DMS114 treated with DMSO at 0.1 percent for 48 hours (cell line): ENCODE measurements around the gene LSM5.
"Not testable (repeated sequence)": the region's sequence is repeated elsewhere in the genome, so short reads cannot be mapped to it uniquely, and the experiment has no call there.

Experiments used
- DNase-seq: peaks from one replicate; lab custom pipeline; 2025; ENCODE audit not compliant: unreplicated experiment; lab: John Stamatoyannopoulos, UW

Gene LSM5

DNA sequence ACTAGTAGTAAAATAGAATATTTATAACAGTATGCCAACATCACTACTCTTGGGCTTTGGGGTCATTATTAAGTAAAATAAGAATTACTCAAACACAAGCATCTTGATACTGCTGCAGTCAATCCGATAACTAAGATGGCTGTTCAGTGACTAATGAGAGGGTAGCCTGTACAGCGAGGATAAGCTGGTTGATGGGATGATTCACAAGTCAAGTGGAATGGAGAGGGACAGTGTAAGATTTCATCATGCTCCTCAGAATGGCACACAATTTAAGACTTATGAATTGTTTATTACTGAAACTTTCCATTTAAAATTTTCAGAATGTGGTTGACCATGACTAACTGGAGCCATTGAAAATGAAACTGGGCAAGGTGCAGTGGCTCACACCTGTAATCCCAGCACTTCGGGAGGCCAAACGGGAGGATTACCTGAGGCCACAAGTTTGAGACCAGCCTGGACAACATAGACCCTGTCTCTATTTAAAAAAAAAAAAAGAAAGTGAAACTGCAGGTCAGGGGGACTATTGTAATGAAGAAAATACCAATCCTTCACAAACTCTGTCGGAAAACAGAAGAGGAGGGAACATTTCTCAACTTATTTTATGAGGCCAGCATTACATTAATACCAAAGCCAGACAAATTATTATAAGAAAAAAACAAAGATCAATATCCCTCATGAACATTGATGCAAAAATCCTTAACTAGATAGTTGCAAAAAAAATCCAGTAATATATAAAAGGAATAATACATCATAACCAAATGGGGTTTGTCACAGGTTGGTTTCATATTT lies 16.3 kb upstream of the LSM5 start:
- no peak for DNase-seq

DNA sequence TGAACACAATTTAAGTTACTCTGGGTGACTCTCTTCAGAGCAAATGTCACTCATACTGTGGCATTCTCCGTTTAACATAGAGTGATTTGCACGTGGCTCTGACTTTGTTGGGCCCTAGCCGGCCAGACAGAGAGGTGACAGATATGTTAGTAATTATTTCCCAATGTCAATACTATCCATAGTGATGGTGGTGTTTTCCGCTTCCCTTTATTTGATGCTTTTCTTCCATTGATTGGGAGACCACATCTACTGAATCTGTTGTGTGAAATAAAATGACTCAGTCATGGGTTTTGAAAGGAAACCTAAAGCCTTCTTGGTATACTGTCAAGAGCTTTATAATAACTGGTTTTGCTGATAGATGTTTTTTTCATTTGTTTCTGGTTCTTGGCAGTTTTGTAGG lies 12.5 kb upstream of the LSM5 start:
- DNase-seq, result no peak

DNA sequence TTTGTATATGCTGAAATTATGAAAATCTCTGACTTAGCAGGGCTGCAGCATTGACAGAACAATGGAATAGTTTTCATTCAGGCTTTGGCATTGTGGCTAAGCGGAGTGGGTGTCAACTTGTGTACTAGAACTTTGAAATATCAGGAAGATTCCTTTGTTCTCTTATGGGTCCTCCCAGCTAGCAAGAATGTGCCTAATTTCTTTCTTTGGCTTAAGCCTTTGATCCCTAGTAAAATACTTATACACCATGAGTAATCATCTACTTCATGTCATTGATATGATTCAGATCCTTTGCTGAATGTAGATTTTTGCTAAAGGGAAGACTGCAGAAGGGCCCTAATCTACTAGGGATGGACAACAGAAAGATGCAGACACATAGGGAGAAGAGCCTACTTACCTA lies 11.3 kb upstream of the LSM5 start:
- DNase-seq, result no peak

DNA sequence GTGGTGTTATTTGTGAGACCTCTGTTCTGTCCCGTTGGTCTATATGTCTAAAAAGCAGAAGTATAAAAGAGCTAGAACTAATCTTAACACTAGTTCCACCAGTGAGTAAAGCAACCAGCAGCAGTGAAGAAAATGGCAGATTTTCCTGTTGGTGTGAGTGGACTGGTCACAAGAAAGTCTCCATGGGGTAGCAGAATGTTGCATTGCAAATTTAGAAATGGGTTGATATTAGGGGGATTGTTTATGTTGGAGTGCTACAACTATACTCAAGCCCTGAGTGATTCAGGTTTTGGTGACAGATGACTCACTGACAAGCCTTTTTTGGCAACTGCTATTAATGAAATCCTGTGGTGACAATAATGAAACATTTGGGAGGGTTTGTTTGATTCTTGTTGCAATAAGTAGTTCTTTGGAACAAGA lies 10.8 kb upstream of the LSM5 start:
- DNase-seq, result no peak

DNA sequence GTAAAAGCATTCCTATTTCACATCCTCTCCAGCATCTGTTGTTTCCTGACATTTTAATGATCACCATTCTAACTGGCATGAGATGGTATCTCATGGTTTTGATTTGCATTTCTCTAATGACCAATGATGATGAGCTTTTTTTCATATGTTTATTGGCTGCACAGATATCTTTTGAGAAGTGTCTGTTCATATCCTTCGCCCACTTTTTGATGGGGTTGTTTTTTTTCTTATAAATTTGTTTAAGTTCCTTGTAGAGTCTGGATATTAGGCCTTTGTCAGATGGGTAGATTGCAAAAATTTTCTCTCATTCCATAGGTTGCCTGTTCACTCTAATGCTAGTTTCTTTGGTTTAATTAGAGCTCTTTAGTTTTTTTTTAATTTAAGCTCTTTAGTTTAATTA lies 10.0 kb upstream of the LSM5 start:
- not testable (repeated sequence) for DNase-seq

DNA sequence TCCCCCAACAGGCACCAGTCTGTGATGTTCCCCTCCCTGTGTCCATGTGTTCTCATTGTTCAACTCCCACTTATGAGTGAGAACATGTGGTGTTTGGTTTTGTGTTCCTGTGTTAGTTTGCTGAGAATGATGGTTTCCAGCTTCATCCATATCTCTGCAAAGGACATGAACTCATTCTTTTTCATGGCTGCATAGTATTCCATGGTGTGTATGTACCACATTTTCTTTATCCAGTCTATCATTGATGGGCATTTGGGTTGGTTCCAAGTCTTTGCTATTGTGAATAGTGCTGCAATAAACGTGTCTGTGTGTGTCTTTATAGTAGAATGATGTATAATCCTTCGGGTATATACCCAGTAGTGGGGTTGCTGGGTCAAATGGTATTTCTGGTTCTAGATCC lies 9.6 kb upstream of the LSM5 start:
- DNase-seq, result not testable (repeated sequence)

DNA sequence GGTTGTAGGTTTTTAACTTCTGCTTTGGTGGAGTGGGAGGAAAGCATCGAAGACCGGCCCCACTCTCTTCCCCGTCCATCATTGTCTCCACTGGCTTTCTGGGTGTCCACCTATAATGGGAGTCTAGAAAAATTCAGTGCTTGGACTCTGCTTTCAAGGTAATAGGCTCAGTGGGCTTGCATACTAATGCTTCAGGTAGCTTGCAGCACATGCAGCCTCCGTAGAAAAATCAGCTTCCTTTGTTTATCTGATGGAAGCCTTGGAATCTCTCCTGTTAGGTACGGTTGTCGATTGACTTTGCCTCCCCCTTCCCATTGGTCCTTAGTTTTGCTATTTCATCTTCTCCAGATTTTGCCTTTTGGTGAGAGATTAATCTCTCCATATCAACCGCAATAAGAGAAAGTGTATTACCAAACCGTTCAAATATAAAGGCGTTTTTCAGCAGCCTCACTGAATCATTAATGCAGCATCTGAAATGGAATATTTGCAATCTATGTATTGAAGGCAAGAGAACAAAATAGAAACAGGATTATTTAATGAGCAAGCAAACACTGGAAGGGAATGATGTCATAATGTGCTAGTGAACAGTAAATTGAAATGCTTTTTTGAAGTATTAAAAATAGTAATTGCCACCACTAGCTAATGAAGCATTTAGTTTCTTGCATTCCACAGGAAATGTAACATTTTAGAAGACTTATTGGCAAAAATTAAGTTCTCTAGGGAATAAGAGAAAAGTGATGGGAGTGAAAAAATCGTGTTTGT lies 6.1 kb upstream of the LSM5 start:
- DNase-seq, result no peak

DNA sequence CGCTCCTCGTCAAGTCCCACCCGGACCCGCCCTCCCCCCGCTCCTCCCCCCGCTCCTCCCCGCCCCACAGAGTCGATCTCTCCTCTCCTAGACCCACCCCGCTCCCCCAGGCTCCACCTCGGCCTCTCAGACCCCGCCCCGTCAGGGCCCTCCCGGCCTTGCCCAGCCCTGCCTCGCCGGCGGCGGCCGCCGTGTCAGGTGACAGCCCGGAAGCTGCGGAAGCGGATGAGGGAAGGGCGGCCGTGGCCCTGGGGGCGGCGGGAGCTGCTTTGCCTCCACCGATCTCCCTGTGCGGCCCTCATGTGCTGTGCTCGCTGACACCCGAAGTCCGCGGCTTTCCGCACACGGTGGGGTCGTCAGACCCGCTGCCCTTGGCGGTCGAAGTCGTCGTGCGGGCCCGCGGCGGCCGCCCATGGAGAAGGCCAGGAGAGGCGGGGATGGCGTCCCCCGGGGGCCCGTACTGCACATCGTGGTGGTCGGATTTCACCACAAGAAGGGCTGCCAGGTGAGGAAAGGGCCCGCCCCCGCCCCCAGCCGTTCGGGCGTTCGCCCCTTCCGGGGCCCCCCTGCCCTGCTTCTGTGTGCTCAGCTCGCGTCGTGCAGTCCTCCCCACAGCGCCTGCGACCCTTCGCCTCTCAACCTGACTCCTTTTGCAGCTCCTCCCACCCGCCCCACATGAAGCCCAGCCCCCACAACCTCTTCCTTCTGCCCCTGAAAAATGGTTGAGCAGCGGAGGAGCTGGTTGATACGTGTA lies 5.3 kb upstream of the LSM5 start, which contains the start of gene AVL9:
Gene AVL9 (plus strand): TSS at position 192 of the 754 bp plus-strand sequence. CDS start 221 bp downstream, at position 413.
- peak; percentile 88 for DNase-seq

DNA sequence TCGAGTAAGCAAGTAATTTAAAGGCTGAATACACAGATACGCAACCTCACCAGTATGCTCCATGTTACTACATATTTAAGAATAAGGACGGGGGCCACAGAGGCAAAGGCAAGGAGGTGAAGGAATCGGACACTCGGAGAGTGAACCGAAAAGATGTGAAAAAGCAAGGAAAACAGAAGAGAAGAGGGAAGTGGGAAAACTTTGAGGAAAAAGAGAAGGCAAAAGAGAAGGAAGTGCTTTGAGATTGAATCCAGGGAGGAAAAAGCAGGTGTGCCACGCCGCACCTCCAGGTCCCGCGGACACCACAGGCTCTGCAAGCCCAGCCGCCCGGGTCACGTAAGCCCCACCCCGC lies 4.7 kb upstream of the LSM5 start:
- no peak for DNase-seq

DNA sequence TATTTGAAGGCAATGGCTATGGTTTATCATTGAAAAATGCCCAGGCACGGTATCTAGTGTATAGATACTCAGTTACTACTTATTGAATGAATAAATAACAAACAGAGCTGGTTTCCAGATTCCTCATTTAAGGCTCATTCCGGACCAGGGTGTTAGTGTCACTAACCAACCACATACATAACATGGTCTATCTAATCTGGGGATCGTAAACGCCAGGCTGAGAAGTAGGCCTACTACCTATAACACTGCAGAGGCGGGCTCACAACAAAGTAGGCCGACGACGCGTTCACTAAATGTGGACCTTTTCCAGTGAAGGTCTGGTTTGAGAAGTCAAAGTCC lies 423 bp downstream of the LSM5 start:
- DNase-seq, result no peak

DNA sequence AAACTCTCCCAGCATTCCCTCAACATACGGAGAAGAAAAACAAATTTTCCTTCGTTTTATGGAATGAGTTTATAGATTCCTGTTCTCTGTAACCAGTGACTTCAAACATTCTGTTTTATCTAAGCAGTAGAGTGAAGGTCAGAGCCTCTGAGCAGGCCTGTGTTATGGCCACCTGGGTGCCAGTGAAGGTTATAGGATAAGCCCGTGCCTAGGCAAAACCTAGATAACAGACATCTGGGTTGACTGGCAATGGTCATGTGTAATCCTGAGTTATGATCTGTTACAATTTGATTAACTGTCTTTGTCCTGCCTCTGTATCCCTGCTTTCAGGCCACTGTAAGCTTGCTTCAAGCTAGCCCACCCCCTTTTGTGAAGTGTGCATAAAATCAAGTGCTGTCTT lies 8.3 kb downstream of the LSM5 start:
- no peak for DNase-seq

DNA sequence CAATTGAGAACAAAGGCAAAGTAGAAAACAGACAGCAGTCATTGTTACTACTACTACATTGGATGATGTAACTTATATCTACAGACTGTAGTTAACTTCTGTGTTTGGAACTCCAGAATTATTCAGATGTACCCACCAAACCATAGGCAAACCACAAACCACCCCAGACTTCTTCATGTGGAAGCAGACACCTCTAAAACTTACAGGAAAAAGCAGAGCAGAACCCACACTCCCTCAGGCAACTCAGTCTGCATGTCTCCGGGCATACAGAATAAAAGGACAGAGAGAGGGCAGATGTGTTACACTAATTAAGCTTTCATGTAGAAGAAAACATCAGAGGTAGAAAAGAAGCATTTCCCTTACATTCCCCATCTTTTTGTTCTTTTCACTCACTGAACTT lies 9.0 kb downstream of the LSM5 start:
- DNase-seq, result no peak

DNA sequence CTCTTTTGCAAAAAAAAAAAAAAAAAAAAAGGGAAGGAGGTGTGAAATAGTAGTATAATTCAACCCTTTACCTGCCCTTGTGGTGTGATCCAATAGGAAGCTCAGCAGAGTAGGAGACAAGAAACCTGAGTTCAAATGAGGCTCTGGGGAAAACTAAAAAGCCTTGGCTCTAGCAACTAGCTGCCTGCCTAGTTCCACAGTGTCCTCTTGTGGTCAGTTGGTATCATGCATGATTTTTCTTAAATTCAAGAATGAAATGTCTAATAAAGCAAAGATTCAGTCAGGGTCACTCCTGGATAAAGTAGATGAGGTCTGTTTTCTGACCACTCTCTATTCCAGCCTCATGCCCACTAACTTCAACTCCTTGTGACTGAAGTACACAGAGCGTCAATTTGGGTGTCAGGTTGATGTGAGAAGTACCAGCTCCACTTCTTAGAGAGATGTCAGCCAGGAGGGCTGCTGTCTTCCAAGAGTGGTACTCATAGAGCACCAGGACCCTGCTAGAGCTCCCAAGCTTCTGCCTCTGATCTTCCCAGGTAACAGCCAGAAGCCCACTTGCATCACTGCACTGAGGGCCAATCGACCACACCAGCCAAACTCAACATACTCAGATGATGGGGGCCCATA lies 10.5 kb downstream of the LSM5 start:
- peak; percentile 57 for DNase-seq

DNA sequence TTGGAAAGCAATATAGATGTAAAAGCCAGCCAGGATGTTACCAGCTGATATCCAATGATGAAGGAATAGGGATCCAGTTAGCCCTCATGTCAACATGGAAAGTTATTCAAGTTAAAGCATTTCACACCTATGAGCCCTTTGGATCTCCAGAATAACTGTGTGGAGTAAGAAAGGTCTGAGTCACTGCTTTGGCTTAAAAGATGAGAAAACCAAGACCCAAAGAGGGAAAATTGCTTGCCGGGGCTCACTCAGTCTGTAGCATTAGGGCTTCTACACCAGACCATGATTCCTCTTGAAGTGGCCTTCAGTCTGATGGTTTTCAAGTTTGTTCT lies 12.6 kb downstream of the LSM5 start:
- no peak for DNase-seq

DNA sequence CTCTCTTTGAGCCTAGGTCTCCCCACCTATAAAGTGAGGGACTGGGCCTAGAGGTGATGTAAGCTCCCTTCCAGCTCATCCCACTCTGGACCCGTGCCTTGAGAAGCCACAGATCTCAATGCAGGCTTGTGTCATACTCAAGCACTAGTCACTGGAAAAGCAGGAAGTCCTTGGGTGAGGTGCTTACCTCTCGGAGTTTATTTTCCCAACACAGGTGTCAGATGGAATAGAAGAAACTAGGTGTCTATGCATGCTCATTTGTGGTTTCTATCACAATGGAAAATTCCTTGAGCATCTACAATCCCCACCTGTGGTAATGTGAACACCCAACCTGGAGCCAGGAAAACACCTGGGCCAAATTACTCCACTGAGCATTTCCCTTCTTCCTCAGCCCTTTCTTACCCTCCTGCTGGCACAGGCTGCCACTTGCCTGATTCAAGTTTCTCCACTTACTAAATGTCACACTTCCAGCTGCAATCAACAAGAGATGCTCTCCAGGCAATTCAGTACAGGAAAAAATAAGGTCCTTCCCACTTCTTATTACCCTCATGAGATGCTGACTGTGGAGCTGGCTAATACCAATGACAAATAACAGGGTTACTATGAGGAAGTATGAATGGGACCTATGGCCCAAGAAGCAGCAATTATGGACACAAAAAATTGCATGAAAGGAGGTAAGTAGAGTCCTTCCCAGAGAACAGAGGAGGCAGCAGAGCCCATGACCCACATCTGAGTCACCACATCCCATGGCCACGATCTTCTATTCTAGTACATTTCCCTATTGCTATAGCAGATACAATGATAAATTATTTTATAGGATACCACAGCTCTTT lies 13.1 kb downstream of the LSM5 start:
- DNase-seq, result no peak

DNA sequence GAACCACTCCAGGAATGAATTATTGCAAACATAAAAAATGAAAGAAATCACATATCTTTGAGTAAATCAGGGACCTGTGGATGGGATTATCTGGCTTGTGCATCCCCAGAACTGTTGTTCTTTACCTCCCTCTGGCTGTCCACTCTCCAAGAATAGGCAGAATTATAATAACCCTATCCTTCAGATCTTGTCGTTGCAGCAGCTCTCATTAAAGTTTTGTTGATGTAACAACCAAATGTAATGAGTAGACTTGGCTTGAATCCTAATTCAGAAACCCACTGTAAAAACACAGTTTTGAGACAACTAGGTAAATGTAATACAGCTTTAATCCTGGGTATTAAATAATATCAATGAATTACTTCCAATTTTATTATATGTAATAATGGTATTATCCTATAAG lies 16.2 kb downstream of the LSM5 start:
- DNase-seq, result no peak

DNA sequence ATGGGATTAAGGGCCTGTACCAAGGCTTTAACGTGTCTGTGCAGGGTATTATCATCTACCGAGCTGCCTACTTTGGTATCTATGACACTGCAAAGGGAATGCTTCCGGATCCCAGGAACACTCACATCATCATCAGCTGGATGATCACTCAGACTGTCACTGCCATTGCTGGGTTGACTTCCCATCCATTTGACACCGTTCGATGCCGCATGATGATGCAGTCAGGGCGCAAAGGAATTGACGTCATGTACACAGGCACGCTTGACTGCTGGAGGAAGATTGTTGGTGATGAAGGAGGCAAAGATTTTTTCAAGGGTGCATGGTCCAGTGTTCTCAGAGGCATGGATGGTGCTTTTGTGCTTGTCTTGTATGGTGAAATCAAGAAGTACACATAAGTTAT lies 18.2 kb downstream of the LSM5 start:
- no peak for DNase-seq

DNA sequence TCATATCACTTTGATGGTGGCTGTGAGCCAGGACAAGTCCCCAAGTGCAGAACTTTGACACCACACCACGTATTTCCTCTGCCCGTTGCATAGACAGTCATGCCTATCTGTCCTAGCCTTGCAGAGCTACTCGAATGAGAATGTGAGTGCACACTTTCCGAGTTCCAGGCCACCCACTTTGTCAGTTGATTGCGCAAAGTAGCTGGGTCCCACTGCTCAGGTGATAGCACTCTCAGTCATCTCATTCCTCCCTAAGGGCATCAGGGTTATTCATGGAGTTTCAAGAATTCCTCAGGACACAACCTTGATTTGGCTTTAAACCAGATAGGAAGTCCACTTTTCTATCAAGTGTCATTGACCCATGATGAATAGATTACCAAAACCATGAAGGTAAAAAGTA lies 19.3 kb downstream of the LSM5 start:
- DNase-seq, result no peak

DNA sequence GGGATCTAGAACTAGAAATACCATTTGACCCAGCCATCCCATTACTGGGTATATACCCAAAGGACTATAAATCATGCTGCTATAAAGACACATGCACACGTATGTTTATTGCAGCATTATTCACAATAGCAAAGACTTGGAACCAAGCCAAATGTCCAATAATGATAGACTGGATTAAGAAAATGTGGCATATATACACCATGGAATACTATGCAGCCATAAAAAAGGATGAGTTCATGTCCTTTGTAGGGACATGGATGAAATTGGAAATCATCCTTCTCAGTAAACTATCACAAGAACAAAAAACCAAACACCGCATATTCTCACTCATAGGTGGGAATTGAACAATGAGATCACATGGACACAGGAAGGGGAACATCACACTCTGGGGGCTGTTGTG lies 20.2 kb downstream of the LSM5 start:
- DNase-seq, result not testable (repeated sequence)

DNA sequence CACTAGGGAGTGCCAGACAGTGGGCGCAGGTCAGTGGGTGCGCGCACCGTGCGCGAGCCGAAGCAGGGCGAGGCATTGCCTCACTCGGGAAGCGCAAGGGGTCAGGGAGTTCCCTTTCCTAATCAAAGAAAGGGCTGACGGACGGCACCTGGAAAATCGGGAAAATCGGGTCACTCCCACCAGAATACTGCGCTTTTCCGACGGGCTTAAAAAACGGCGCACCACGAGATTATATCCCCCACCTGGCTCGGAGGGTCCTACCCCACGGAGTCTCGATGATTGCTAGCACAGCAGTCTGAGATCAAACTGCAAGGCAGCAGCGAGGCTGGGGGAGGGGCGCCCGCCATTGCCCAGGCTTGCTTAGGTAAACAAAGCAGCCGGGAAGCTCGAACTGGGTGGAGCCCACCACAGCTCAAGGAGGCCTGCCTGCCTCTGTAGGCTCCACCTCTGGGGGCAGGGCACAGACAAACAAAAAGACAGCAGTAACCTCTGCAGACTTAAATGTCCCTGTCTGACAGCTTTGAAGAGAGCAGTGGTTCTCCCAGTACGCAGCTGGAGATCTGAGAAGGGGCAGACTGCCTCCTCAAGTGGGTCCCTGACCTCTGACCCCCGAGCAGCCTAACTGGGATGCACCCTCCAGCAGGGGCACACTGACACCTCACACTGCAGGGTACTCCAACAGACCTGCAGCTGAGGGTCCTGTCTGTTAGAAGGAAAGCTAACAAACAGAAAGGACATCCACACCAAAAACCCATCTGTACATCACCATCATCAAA lies 25.4 kb downstream of the LSM5 start:
- DNase-seq, result not testable (repeated sequence)
